ENCODE results near the gene NR2C2. TPM values are rescaled to one million over a fixed set of nuclear protein-coding genes. Genes with fewer than 3 reads are reported as not detected.
A peak's percentile ranks its signal among the peaks of the same experiment; 100 is the strongest.

NR2C2 gene
- total RNA-seq, 4 donors from 2014 or later, result 36.4 to 43.9 (median 40.8) TPM

- no peak for TF ChIP-seq POLR2A (IDR thresholded peaks at IDR 0.05; ENCODE audit: low read depth)
- no peak for TF ChIP-seq EP300 (IDR thresholded peaks at IDR 0.05)
- no peak for TF ChIP-seq POLR2AphosphoS5 (IDR thresholded peaks at IDR 0.05)
- TF ChIP-seq CTCF (IDR thresholded peaks at IDR 0.05), result no peak
- Histone ChIP-seq H3K4me3 (no peak overlapping the region), H3K4me1 (peaks cover 5 to 20% (median 14%) of the 10 kb centered on the region in 4 donors), H3K9me3 (peaks cover 0 to 11% (median 0%) of the 10 kb centered on the region in 4 donors), H3K36me3 (peaks cover 0 to 34% (median 12%) of the 10 kb centered on the region in 4 donors), H3K27me3 (no peaks in the 10 kb centered on the region), H3K27ac (replicated peaks in 1 of 4) (peak overlapping the region in 1 of 4 donors; percentile 7)
- WGBS, result 84% methylated on average over 15 of the region's 18 CpGs
- no peak for DNase-seq (ENCODE audit: extremely low spot score)
- intact Hi-C loops (cut with DNase I), result no loop called here
Measured at GRCh38 chr3:14907043-14907966, 40.1 kb upstream of the NR2C2 start.

DNA sequence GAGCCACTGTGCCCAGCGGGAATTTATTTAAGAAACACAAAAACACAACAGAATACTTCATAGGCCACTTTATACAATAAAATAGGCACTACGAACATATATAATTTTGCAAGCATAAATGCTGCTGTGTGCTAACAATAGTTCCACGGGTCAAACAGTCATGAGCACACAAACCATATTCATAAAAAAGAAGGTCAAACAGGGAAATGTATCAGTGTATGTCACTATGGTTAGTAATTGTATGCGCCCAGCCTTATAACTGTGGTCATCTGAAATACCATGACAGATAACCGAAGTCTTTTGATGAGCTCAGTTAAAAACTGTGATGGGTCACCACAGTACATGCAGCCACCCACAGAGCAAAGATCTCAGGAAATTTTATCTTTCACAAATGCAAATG is 38.1 kb upstream of the NR2C2 start:
- intact Hi-C loops (cut with DNase I), result no loop called here
- Histone ChIP-seq H3K4me3 (no peak overlapping the region), H3K9me3 (peaks cover 0 to 11% (median 0%) of the 10 kb centered on the region in 4 donors), H3K4me1 (peaks cover 0 to 13% (median 6%) of the 10 kb centered on the region in 4 donors), H3K36me3 (peaks cover 0 to 36% (median 17%) of the 10 kb centered on the region in 4 donors), H3K27ac (replicated peaks in 1 of 4) (no peak overlapping the region), H3K27me3 (no peaks in the 10 kb centered on the region)
- no peak for TF ChIP-seq POLR2AphosphoS5 (IDR thresholded peaks at IDR 0.05)
- no peak for TF ChIP-seq CTCF (IDR thresholded peaks at IDR 0.05)
- TF ChIP-seq POLR2A (IDR thresholded peaks at IDR 0.05; ENCODE audit: low read depth), result no peak
- TF ChIP-seq EP300 (IDR thresholded peaks at IDR 0.05), result no peak
- DNase-seq (ENCODE audit: extremely low spot score), result no peak
- WGBS, result 96% methylated on average over 5 of the region's 5 CpGs

DNA sequence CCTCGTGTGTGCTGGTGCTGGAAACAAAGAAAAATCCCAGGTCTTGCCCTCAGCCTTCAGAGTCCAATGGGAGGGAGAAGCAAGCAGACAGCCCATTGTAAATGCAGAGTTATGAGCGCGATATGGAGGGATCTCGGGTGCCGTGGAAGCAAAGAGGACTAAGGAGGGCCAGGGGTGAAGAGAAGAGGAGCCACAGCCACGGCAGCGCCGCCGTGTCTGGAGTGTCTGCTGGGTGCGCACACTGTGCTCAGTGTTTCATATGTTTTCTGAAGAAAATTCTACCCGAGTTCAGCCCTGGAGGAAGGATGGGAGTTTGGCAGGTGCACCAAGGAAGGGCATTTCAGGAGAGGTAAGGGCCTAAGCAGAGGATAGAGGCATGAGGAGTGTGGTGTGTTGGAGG is 35.7 kb upstream of the NR2C2 start:
- no peaks in the 10 kb centered on the region for H3K9me3 ChIP-seq
- TF ChIP-seq CTCF (IDR thresholded peaks at IDR 0.05), result no peak
- no peak for TF ChIP-seq EP300 (IDR thresholded peaks at IDR 0.05)
- TF ChIP-seq POLR2A (IDR thresholded peaks at IDR 0.05; ENCODE audit: low read depth), result no peak
- TF ChIP-seq POLR2AphosphoS5 (IDR thresholded peaks at IDR 0.05), result no peak
- peaks cover 0 to 15% (median 8%) of the 10 kb centered on the region in 4 donors for H3K4me1 ChIP-seq
- peaks cover 0 to 27% (median 16%) of the 10 kb centered on the region in 4 donors for H3K36me3 ChIP-seq
- H3K27ac ChIP-seq (replicated peaks in 1 of 4), result no peak overlapping the region
- WGBS, result 88% methylated on average over 11 of the region's 11 CpGs
- no peaks in the 10 kb centered on the region for H3K27me3 ChIP-seq
- intact Hi-C loops (cut with DNase I), result no loop called here
- no peak for DNase-seq (ENCODE audit: extremely low spot score)
- no peak overlapping the region for H3K4me3 ChIP-seq

GRCh38 chr3:14913071-14913925 is 34.1 kb upstream of the NR2C2 start:
- H3K36me3 ChIP-seq, result peaks cover 0 to 44% (median 16%) of the 10 kb centered on the region in 4 donors
- no peak for DNase-seq (ENCODE audit: extremely low spot score)
- H3K27me3 ChIP-seq, result no peaks in the 10 kb centered on the region
- no peak overlapping the region for H3K27ac ChIP-seq (replicated peaks in 1 of 4)
- intact Hi-C loops (cut with DNase I), result no loop called here
- WGBS, result 83% methylated on average over 9 of the region's 10 CpGs
- no peak overlapping the region for H3K4me3 ChIP-seq
- TF ChIP-seq POLR2A (IDR thresholded peaks at IDR 0.05; ENCODE audit: low read depth), result no peak
- peaks cover 0 to 7% (median 2%) of the 10 kb centered on the region in 4 donors for H3K4me1 ChIP-seq
- H3K9me3 ChIP-seq, result no peaks in the 10 kb centered on the region

Measured in esophagus muscularis mucosa (tissue), 4 donors.